ENCODE measurements around the gene HPS3.

DNA sequence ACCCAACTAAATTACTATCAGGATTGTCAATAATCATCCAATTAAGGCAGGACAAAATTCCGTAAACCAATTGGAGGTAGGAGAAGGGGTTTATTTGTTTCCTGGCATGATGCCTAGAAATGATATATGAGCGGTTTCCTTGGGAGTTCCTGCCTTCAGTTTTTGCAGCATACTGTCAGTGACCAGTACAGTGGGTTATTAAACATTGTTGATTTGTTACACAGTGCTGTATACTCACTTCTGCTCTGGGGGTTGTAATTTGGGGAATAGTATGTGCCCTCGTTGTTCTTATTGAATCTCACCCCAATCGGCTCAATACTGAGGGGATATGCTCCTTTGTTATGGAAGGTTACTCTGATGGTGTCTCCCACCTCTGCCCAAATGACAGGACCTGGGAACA lies 70.0 kb downstream of the HPS3 start:
- TF ChIP-seq CTCF (IDR thresholded peaks at IDR 0.05; ENCODE audit: low read depth, low read length, missing input control) = no peak
- TF ChIP-seq JUND (IDR thresholded peaks at IDR 0.05) = no peak
